Measurements from ENCODE around the gene CUX1.
"Not testable (repeated sequence)": the region's sequence is repeated elsewhere in the genome, so short reads cannot be mapped to it uniquely, and the experiment has no call there.

GRCh38 chr7:102025777-102026176 lies 208.4 kb downstream of the CUX1 start:
- TF ChIP-seq, protein P1, sequence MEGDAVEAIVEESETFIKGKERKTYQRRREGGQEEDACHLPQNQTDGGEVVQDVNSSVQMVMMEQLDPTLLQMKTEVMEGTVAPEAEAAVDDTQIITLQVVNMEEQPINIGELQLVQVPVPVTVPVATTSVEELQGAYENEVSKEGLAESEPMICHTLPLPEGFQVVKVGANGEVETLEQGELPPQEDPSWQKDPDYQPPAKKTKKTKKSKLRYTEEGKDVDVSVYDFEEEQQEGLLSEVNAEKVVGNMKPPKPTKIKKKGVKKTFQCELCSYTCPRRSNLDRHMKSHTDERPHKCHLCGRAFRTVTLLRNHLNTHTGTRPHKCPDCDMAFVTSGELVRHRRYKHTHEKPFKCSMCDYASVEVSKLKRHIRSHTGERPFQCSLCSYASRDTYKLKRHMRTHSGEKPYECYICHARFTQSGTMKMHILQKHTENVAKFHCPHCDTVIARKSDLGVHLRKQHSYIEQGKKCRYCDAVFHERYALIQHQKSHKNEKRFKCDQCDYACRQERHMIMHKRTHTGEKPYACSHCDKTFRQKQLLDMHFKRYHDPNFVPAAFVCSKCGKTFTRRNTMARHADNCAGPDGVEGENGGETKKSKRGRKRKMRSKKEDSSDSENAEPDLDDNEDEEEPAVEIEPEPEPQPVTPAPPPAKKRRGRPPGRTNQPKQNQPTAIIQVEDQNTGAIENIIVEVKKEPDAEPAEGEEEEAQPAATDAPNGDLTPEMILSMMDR (IDR thresholded peaks at IDR 0.05) = not testable (repeated sequence)
- TF ChIP-seq POLR2A (IDR thresholded peaks at IDR 0.05) = not testable (repeated sequence)
